Gastroesophageal sphincter (tissue), 4 donors: ENCODE measurements around the gene HUNK. TPM values are rescaled to one million over a fixed set of nuclear protein-coding genes. Genes with fewer than 3 reads are reported as not detected.

Source experiments
- ATAC-seq: fragments of 150-250 bp; one replicate; pipeline ENCODE4 v1.9.1; 2016; ENCODE audit warnings: mild to moderate bottlenecking, moderate library complexity
- H3K27ac ChIP-seq, 4 donors: fragments of 200-600 bp; sonication (generic) in 3 of 4; 1 replicate in 3 of 4; 2 replicates in 1 of 4; pipeline ENCODE4 v1.5.1; 2016 to 2019
- H3K27me3 ChIP-seq: fragments of 200-600 bp; sonication (generic); one replicate; pipeline ENCODE4 v1.5.1; 2019
- H3K36me3 ChIP-seq, 2 donors: fragments of 200-600 bp; sonication (generic); one replicate each; pipeline ENCODE4 v1.5.1; 2019; ENCODE audit warnings: control low read depth in 1 of 2
- H3K4me1 ChIP-seq, 3 donors: fragments of 200-600 bp; sonication (generic); 1 replicate in 2 of 3; 2 replicates in 1 of 3; pipeline ENCODE4 v1.5.1; 2016 to 2019; ENCODE audit warnings: control low read depth in 2 of 3
- H3K4me3 ChIP-seq, 2 donors: fragments of 200-600 bp; sonication (generic); one replicate each; pipeline ENCODE4 v1.5.1; 2019; ENCODE audit warnings: mild to moderate bottlenecking in 1 of 2, moderate library complexity in 1 of 2
- H3K9me3 ChIP-seq, 3 donors: fragments of 200-600 bp; sonication (generic); one replicate each; pipeline ENCODE4 v1.5.1; 2017 to 2019; ENCODE audit warnings: control low read depth in 2 of 3
- CTCF ChIP-seq, 4 experiments: fragments of 200-600 bp in 2 of 4; fragments of 450-650 bp in 2 of 4; sonication (generic) in 1 of 4; IDR thresholded peaks; one replicate each; pipeline ENCODE4 v1.5.1; 2017 to 2019; ENCODE audit warnings: antibody characterized with exemption in 4 of 4, mild to moderate bottlenecking in 2 of 4, moderate library complexity in 2 of 4
- EP300 ChIP-seq: sonication (generic); formaldehyde crosslinking; IDR thresholded peaks from one replicate; pipeline ENCODE4 v1.6.1; 2017; ENCODE audit warnings: antibody characterized with exemption, mild to moderate bottlenecking
- POLR2A ChIP-seq, 2 donors: fragments of 450-650 bp; IDR thresholded peaks; one replicate each; pipeline ENCODE4 v1.6.1; 2017; ENCODE audit warnings: antibody characterized with exemption in 2 of 2, mild to moderate bottlenecking in 2 of 2, moderate library complexity in 1 of 2
- POLR2AphosphoS5 ChIP-seq: sonication (generic); formaldehyde crosslinking; IDR thresholded peaks from one replicate; pipeline ENCODE4 v1.6.1; 2017; ENCODE audit warnings: antibody characterized with exemption
- WGBS, 2 donors: methylation state at CpG; one replicate each; pipeline ENCODE4 v1.1.5; 2018; ENCODE audit warnings: low coverage in 1 of 2; 5-methylcytosine and 5-hydroxymethylcytosine counted together
- total RNA-seq, 4 donors: library from RNA; depleted of rRNA; stranded (reverse); fragments of >200 nt; gene quantifications; one replicate each; pipeline ENCODE4 v1.1.0, GENCODE V29; 2016

Gene HUNK
- total RNA-seq, 4 donors from 2014 or later = 0.47 to 1.7 (median 0.81) TPM

GRCh38 chr21:32004291-32004690 lies 131.5 kb downstream of the HUNK start:
- ATAC-seq = no peak
- TF ChIP-seq POLR2A (IDR thresholded peaks at IDR 0.05) (no peak), POLR2AphosphoS5 (no peak), EP300 (no peak), CTCF (IDR thresholded peaks at IDR 0.05) (no peak)
- WGBS, 2 donors = 88 to 94% methylated on average over 1 to 3 of the region's 3 CpGs
- no peaks in the 10 kb centered on the region for H3K36me3 ChIP-seq
- no peaks in the 10 kb centered on the region for H3K27me3 ChIP-seq
- no peak overlapping the region for H3K27ac ChIP-seq
- H3K9me3 ChIP-seq = peaks cover 0 to 8% (median 0%) of the 10 kb centered on the region in 3 donors
- H3K4me1 ChIP-seq = no peaks in the 10 kb centered on the region
- no peak overlapping the region for H3K4me3 ChIP-seq

- H3K4me1 ChIP-seq = no peaks in the 10 kb centered on the region
- ATAC-seq = no peak
- peaks cover 1% of the 10 kb centered on the region for H3K27me3 ChIP-seq
- H3K9me3 ChIP-seq = peaks cover 0 to 8% (median 0%) of the 10 kb centered on the region in 3 donors
- TF ChIP-seq CTCF (IDR thresholded peaks at IDR 0.05) = no peak
- no peak for TF ChIP-seq POLR2AphosphoS5
- no peak for TF ChIP-seq EP300
- TF ChIP-seq POLR2A (IDR thresholded peaks at IDR 0.05) = no peak
- no peaks in the 10 kb centered on the region for H3K36me3 ChIP-seq
- H3K4me3 ChIP-seq = no peak overlapping the region
- H3K27ac ChIP-seq = no peak overlapping the region
- WGBS, 2 donors = 69 to 78% methylated on average over 4 to 5 of the region's 5 CpGs
These were observed 134.6 kb downstream of the HUNK start for GRCh38 chr21:32007456-32007855.

- TF ChIP-seq POLR2A (IDR thresholded peaks at IDR 0.05) (no peak), POLR2AphosphoS5 (no peak)
- Histone ChIP-seq H3K27ac (no peak overlapping the region), H3K4me1 (no peaks in the 10 kb centered on the region), H3K4me3 (no peak overlapping the region), H3K36me3 (no peaks in the 10 kb centered on the region), H3K9me3 (peaks cover 0 to 8% (median 0%) of the 10 kb centered on the region in 3 donors), H3K27me3 (peaks cover 3% of the 10 kb centered on the region)
- WGBS, 2 donors = 67 to 71% methylated on average over 2 of the region's 2 CpGs
- no peak for ATAC-seq
These were observed 135.9 kb downstream of the HUNK start for GRCh38 chr21:32008714-32009113.

- 62 to 76% methylated on average over 3 of the region's 3 CpGs for WGBS, 2 donors
- Histone ChIP-seq H3K9me3 (peaks cover 0 to 5% (median 0%) of the 10 kb centered on the region in 3 donors), H3K36me3 (no peaks in the 10 kb centered on the region), H3K4me3 (no peak overlapping the region), H3K27me3 (peaks cover 3% of the 10 kb centered on the region), H3K27ac (no peak overlapping the region), H3K4me1 (no peaks in the 10 kb centered on the region)
- TF ChIP-seq CTCF (IDR thresholded peaks at IDR 0.05) (no peak), POLR2A (IDR thresholded peaks at IDR 0.05) (no peak), EP300 (no peak), POLR2AphosphoS5 (no peak)
- no peak for ATAC-seq
These were observed 136.4 kb downstream of the HUNK start for GRCh38 chr21:32009263-32009662.

- no peak overlapping the region for H3K4me3 ChIP-seq
- peaks cover 0 to 6% (median 0%) of the 10 kb centered on the region in 3 donors for H3K4me1 ChIP-seq
- H3K9me3 ChIP-seq = no peaks in the 10 kb centered on the region
- H3K36me3 ChIP-seq = no peaks in the 10 kb centered on the region
- no peak overlapping the region for H3K27ac ChIP-seq
- 25 to 34% methylated on average over 3 to 7 of the region's 7 CpGs for WGBS, 2 donors
- no peak for ATAC-seq
- TF ChIP-seq POLR2AphosphoS5 (no peak), EP300 (no peak), CTCF (IDR thresholded peaks at IDR 0.05) (no peak), POLR2A (IDR thresholded peaks at IDR 0.05) (no peak)
- H3K27me3 ChIP-seq = peaks cover 3% of the 10 kb centered on the region
These were observed 142.8 kb downstream of the HUNK start for GRCh38 chr21:32015461-32016139.
